Measurements from ENCODE around the gene PCDHGA2.
"Not testable (repeated sequence)": the region's sequence is repeated elsewhere in the genome, so short reads cannot be mapped to it uniquely, and the experiment has no call there.

Gene PCDHGA2

DNA sequence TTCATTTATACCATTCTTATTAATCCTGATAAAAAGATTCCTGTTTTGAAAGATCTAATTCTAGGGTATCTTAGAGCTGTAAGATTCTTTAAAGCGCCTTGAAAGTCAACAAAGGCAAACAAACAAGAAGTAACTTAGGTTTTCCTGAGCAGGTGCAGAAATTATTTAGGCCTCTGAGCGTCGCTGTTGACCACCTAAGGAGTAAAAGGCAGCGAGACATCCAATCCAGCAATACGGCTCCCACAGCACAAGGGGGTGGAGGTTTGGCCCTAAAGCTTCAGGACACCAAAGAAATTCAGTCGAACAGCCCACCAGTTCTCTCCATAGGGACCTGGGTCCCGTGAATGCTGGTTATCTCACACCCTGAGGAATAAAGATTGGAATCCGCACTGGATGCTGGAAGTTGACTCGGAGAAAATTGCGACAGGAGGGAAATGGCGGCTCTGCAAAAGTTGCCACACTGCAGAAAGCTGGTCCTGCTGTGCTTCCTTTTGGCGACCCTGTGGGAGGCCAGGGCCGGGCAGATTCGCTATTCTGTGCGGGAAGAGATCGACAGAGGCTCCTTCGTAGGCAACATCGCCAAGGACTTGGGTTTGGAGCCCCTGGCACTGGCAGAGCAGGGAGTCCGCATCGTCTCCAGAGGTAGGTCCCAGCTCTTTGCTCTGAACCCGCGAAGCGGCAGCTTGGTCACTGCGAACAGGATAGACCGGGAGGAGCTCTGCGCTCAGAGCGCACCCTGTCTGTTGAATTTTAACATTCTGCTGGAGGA lies at the start of gene PCDHGA2:
TSS of gene PCDHGA2 (plus strand) at position 223 of the 769 bp plus-strand sequence.
- no peak within 1 kb of the TSS for H3K4me3 Mint-ChIP-seq
- no peaks in the 10 kb centered on the region for H3K4me1 Mint-ChIP-seq (ENCODE audit: low read depth)
- H3K27ac Mint-ChIP-seq = no peak within 1 kb of the TSS
- peaks cover 47% of the 10 kb centered on the region for H3K36me3 Mint-ChIP-seq
- peaks cover 56% of the 10 kb centered on the region for H3K9me3 Mint-ChIP-seq (ENCODE audit: low read depth)
- peaks cover 70% of the 10 kb centered on the region for H3K27me3 Mint-ChIP-seq

GRCh38 chr5:141298376-141298775 lies 40.2 kb upstream of the PCDHGA2 start:
- Mint-ChIP-seq H3K36me3 (peaks cover 52% of the 10 kb centered on the region), H3K27me3 (no peaks in the 10 kb centered on the region), H3K4me3 (no peak overlapping the region), H3K4me1 (ENCODE audit: low read depth) (no peaks in the 10 kb centered on the region), H3K9me3 (ENCODE audit: low read depth) (peaks cover 27% of the 10 kb centered on the region), H3K27ac (no peak overlapping the region)

DNA sequence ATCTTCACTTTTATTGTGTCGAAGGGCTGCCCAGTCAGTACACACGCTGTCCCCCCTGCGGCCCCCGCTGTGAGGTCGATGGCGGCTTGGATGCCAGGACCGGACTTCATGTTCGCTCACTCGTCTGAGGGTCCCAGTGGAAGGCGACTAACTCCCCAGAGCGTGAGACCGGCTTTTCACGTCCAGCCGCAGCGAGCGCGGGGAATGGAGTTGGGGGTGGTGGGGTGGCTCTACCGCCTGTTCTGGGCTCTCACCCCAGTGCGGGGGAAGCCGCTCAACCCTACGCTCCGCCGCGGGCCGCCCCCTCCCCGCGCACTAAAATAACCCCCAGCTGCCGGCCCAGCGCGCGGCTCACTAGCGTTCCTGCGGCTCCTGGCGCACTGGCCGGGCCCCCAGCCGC lies 34.8 kb upstream of the PCDHGA2 start, which contains the start of gene SLC25A2:
TSS of gene SLC25A2 (minus strand) at position 294 of the 400 bp plus-strand sequence. CDS start at position 110, 184 bp downstream.
- no peak within 1 kb of the TSS for H3K4me3 Mint-ChIP-seq
- H3K9me3 Mint-ChIP-seq (ENCODE audit: low read depth) = peaks cover 17% of the 10 kb centered on the region
- H3K36me3 Mint-ChIP-seq = peaks cover 37% of the 10 kb centered on the region
- H3K27ac Mint-ChIP-seq = no peak within 1 kb of the TSS
- no peaks in the 10 kb centered on the region for H3K27me3 Mint-ChIP-seq
- no peaks in the 10 kb centered on the region for H3K4me1 Mint-ChIP-seq (ENCODE audit: low read depth)

- no peak overlapping the region for H3K4me3 Mint-ChIP-seq
- no peaks in the 10 kb centered on the region for H3K4me1 Mint-ChIP-seq (ENCODE audit: low read depth)
- H3K27me3 Mint-ChIP-seq = no peaks in the 10 kb centered on the region
- H3K9me3 Mint-ChIP-seq (ENCODE audit: low read depth) = peaks cover 18% of the 10 kb centered on the region
- H3K36me3 Mint-ChIP-seq = peaks cover 42% of the 10 kb centered on the region
- H3K27ac Mint-ChIP-seq = no peak overlapping the region
Measured at GRCh38 chr5:141306630-141307029, 31.9 kb upstream of the PCDHGA2 start.

DNA sequence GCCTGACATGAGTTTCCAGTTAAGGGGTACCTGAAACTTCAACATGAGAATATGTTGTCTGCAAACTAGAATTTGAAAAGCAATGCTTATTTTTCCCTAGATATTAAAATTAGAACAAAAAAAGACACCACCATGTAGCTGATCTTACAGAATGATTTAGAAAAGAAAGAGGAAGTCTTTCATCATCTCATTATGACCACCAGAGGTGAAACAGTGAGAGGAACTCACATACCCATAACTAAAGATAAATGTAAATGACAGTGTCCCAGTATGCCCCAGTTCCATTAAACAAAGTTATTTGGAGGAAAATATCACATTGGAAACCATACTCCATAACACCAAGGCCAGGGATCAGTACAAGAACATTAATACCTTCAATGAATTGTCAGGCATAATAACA lies 24.8 kb upstream of the PCDHGA2 start:
- Mint-ChIP-seq H3K4me1 (ENCODE audit: low read depth) (peaks cover 7% of the 10 kb centered on the region), H3K9me3 (ENCODE audit: low read depth) (peaks cover 34% of the 10 kb centered on the region), H3K27ac (no peak overlapping the region), H3K4me3 (no peak overlapping the region), H3K27me3 (no peaks in the 10 kb centered on the region), H3K36me3 (peaks cover 58% of the 10 kb centered on the region)

- not testable (repeated sequence) for H3K27ac Mint-ChIP-seq, H3K4me3 Mint-ChIP-seq, H3K27me3 Mint-ChIP-seq
- H3K9me3 Mint-ChIP-seq (ENCODE audit: low read depth) = peaks cover 39% of the 10 kb centered on the region
- H3K36me3 Mint-ChIP-seq = peaks cover 52% of the 10 kb centered on the region
- peaks cover 29% of the 10 kb centered on the region for H3K4me1 Mint-ChIP-seq (ENCODE audit: low read depth)
Measured at GRCh38 chr5:141316963-141317362, 21.6 kb upstream of the PCDHGA2 start.

DNA sequence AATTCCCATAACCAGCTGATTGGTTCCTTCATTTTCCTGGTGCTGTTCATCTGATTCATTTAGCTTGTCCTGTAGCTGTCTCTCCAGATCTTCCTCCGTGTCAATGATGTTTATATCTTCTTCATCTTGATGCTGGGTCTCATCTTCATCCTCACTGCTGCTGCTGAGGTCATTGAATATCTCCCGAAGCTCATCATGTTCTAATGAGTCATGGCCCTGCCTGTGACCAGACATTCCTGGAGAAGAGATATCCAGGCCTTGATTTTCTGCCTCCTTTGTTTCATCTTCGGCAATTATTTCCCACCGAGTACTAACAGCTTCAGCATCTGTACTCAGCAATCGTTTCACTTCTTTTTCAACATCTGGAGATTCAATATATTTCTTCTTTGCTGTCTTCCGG lies 19.4 kb upstream of the PCDHGA2 start:
- H3K27me3 Mint-ChIP-seq = no peaks in the 10 kb centered on the region

DNA sequence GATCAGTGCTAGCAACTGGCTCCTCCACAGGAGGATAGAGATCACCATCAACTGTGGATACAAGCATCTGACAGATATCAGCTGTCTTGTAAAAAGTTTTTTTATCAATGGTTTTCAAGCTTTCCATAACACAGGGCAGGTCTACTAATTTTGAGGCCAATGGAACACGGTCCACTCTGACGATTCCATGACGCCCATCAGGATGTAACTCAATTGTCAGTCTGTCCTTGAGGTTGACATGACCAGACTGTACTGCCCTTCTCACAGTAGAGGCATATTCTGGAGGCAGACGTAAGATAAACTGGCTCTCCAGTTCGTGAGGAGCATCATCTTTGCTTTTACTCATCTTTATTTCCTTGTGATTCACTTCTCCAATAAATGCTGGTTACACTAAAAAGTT lies 18.9 kb upstream of the PCDHGA2 start:
- H3K9me3 Mint-ChIP-seq (ENCODE audit: low read depth) = peaks cover 32% of the 10 kb centered on the region
- peaks cover 41% of the 10 kb centered on the region for H3K36me3 Mint-ChIP-seq
- no peaks in the 10 kb centered on the region for H3K27me3 Mint-ChIP-seq
- peak overlapping the region; percentile 97 for H3K27ac Mint-ChIP-seq
- H3K4me1 Mint-ChIP-seq (ENCODE audit: low read depth) = peaks cover 29% of the 10 kb centered on the region
- H3K4me3 Mint-ChIP-seq = peak overlapping the region; percentile 96

More for the DNA sequence above, 19.4 kb upstream of the PCDHGA2 start:
- no peak overlapping the region for H3K27ac Mint-ChIP-seq
- peaks cover 29% of the 10 kb centered on the region for H3K4me1 Mint-ChIP-seq (ENCODE audit: low read depth)
- H3K4me3 Mint-ChIP-seq = peak overlapping the region; percentile 96
- peaks cover 43% of the 10 kb centered on the region for H3K36me3 Mint-ChIP-seq
- peaks cover 34% of the 10 kb centered on the region for H3K9me3 Mint-ChIP-seq (ENCODE audit: low read depth)

- peak within 1 kb of the TSS; percentile 96 for H3K4me3 Mint-ChIP-seq
- H3K27ac Mint-ChIP-seq = peak within 1 kb of the TSS; percentile 97
- peaks cover 29% of the 10 kb centered on the region for H3K4me1 Mint-ChIP-seq (ENCODE audit: low read depth)
- peaks cover 24% of the 10 kb centered on the region for H3K9me3 Mint-ChIP-seq (ENCODE audit: low read depth)
- H3K36me3 Mint-ChIP-seq = peaks cover 33% of the 10 kb centered on the region
- H3K27me3 Mint-ChIP-seq = no peaks in the 10 kb centered on the region
Measured at GRCh38 chr5:141320225-141321169, 18.1 kb upstream of the PCDHGA2 start, which contains the start of gene TAF7. TSS of gene TAF7 (minus strand) at chr5:141320784. CDS start at chr5:141320044, 740 bp downstream.

DNA sequence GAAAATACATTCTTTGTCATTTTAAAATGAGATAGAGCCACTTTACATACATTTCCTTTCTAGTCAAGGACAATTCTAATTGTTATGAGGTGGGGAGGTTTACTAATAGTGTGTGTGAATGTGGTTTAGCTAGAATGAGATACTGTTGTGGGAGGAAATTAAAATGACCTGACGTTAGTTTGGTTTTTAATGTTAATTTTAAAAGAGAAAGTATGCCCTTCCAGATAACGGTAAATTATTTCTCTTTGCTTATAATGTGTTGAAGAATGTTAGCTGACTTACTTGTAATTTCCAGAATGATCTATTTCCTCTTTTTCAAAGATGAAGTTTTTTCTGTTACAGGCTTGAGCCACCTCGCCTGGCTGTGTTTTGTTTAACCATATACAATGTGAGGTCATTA lies 16.3 kb upstream of the PCDHGA2 start:
- Mint-ChIP-seq H3K4me1 (ENCODE audit: low read depth) (peaks cover 39% of the 10 kb centered on the region), H3K36me3 (peaks cover 31% of the 10 kb centered on the region), H3K27ac (no peak overlapping the region), H3K4me3 (no peak overlapping the region), H3K27me3 (peaks cover 7% of the 10 kb centered on the region), H3K9me3 (ENCODE audit: low read depth) (peaks cover 21% of the 10 kb centered on the region)

DNA sequence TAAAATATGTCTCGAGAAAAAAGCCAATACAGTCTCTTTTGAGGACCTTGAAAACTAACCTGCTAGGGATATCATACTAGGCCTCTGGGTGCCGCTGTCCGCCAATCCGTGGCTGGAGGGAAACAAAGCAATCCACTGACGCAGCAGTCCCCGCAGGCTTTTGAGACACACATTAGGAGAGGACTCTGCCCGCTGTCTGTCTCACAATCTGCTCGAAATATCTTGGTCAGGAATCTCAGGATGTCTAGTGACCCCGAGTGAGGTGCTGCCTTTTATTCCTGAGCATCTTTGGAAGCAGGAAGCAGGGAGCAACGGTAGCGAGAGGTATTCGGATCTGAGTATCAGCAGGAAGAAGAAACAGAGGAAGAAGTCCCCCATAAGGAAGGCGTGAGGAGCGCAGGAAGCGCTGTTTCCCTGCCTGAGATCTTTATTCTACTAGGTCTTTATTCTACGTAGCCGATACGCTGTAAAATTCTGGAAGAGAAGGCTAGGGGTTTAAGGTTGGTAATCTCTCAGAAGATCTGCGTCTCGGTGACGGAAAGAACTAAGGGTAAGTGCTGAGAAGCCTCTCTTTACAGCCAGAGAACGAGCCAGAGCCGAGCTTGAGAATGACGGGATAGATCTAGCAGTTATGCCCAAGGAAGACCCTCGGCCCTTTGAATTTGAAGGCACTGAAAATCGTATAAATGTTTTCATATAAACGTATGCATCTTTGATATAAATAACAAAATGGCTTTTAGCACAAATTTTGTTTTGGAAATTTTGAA lies 12.3 kb upstream of the PCDHGA2 start:
- Mint-ChIP-seq H3K4me1 (ENCODE audit: low read depth) (peaks cover 9% of the 10 kb centered on the region), H3K27ac (peak overlapping the region; percentile 82), H3K9me3 (ENCODE audit: low read depth) (peaks cover 11% of the 10 kb centered on the region), H3K27me3 (peaks cover 26% of the 10 kb centered on the region), H3K36me3 (peaks cover 21% of the 10 kb centered on the region), H3K4me3 (peak overlapping the region; percentile 92)

DNA sequence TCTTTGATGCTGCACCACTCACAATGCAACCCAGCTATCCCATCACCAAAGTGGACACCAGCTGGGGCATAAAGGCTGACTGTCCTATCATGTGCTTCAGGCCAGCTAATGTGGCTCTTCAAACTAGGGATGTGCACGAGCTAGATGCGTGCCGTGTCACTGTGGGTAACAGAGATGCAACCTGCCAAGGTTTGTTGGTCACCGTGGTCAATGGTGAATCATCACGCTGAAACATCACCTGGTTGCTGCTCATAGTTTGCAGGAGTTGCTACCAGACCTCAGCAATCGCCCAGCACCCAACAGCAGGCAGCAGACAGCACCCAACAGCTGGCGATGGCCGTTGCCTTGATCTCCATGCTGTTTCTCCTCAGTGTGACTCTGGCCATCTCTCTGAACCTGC lies 10.3 kb upstream of the PCDHGA2 start:
- Mint-ChIP-seq H3K27me3 (peaks cover 39% of the 10 kb centered on the region), H3K4me1 (ENCODE audit: low read depth) (peaks cover 9% of the 10 kb centered on the region), H3K4me3 (no peak overlapping the region), H3K9me3 (ENCODE audit: low read depth) (peaks cover 9% of the 10 kb centered on the region), H3K27ac (no peak overlapping the region), H3K36me3 (peaks cover 20% of the 10 kb centered on the region)

DNA sequence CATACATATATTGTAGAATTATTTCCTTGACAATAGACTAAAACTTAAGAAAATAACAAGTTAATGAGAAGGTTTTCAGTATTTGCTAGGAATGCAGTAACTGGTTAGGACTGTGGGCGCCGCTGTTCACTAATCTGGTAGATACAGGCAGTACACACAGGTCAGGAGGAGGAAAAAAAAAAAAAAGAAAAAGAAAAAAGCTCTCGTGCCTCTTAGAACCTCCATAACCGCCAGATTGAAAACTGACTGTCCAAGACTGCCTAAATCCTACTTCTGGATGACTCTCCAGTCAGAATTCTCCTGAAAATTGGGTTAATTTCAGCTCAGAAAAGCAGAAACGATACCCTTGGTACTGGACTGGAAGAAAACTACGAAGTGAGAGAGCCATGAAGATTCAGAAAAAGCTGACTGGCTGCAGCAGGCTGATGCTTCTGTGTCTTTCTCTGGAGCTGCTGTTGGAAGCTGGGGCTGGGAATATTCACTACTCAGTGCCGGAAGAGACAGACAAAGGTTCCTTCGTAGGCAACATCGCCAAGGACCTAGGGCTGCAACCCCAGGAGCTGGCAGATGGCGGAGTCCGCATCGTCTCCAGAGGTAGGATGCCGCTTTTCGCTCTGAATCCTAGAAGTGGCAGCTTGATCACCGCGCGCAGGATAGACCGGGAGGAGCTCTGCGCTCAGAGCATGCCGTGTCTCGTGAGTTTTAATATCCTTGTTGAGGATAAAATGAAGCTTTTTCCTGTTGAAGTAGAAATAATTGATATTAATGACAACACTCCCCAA lies 8.1 kb upstream of the PCDHGA2 start, which contains the start of gene PCDHGA1:
TSS of gene PCDHGA1 (plus strand) at position 216 of the 782 bp plus-strand sequence.
- H3K27me3 Mint-ChIP-seq = peaks cover 58% of the 10 kb centered on the region
- peaks cover 9% of the 10 kb centered on the region for H3K4me1 Mint-ChIP-seq (ENCODE audit: low read depth)
- H3K4me3 Mint-ChIP-seq = peak within 1 kb of the TSS; percentile 32
- peaks cover 20% of the 10 kb centered on the region for H3K9me3 Mint-ChIP-seq (ENCODE audit: low read depth)
- H3K36me3 Mint-ChIP-seq = peaks cover 36% of the 10 kb centered on the region
- H3K27ac Mint-ChIP-seq = no peak within 1 kb of the TSS

DNA sequence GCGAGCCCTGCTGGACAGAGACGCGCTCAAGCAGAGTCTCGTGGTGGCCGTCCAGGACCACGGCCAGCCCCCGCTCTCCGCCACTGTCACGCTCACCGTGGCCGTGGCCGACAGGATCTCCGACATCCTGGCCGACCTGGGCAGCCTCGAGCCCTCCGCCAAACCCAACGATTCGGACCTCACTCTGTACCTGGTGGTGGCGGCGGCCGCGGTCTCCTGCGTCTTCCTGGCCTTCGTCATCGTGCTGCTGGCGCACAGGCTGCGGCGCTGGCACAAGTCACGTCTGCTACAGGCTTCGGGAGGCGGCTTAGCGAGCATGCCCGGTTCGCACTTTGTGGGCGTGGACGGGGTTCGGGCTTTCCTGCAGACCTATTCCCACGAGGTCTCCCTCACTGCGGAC lies 6.0 kb upstream of the PCDHGA2 start:
- H3K4me3 Mint-ChIP-seq; H3K4me1 Mint-ChIP-seq (ENCODE audit: low read depth); H3K27ac Mint-ChIP-seq: not testable (repeated sequence)
- peaks cover 64% of the 10 kb centered on the region for H3K27me3 Mint-ChIP-seq
- peaks cover 33% of the 10 kb centered on the region for H3K9me3 Mint-ChIP-seq (ENCODE audit: low read depth)
- peaks cover 41% of the 10 kb centered on the region for H3K36me3 Mint-ChIP-seq
